Subcutaneous adipose tissue (tissue), 4 donors: ENCODE data around the gene TLCD1. TPM values are rescaled to one million over a fixed set of nuclear protein-coding genes. Genes with fewer than 3 reads are reported as not detected.

Experiments used
- total RNA-seq, 4 donors: library from RNA; depleted of rRNA; stranded (reverse); fragments of >200 nt; gene quantifications; one replicate each; pipeline ENCODE4 v1.1.0, GENCODE V29; 2016
- TF ChIP-seq, protein P1 (sequence below): fragments of 450-650 bp; IDR thresholded peaks from one replicate; pipeline ENCODE4 v1.5.1; 2016; ENCODE audit warnings: low read depth, mild to moderate bottlenecking, control low read depth, antibody characterized with exemption, moderate library complexity

Gene TLCD1
- total RNA-seq, 4 donors from 2014 or later = 1.5 to 2.5 (median 1.6) TPM; not detected in 1

DNA sequence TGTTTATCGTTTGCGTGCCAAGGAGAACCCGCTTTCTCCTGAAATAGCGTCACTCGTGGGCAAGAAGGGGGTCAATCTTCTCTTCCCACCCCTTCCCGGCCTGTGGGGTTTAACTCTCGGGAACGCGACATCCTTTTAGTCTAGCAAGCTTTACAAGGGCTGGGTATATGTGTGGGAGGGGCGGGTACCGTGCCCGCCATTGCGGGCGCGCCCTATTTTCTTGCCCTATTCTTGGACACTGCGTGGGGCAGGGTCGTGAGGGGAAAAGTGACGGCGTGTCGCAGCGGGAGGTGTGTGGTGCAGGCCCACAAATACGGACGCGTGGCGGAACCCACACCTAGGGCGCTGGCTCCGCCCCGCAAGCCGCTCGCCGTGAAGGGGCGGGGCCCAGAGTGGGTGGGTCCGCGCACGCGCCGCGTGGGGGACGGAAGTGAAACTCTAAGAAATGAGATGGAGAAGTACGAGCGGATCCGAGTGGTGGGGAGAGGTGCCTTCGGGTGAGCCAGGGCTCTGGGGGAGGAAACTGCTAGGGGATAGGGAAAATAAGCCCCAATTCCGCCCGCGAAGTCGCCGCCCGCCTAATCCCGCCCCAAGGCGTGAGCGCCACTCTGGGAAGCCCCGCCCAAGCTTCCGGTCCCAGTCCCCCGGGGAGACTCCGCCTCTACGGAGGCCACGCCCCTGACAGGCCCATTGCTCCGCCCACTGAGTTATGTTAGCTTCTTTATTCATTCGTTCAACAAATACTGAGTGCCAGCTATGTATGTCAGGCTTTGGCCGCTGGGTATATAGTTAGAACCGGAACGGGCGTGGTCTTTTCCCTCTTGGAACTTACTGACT, 2.5 kb upstream of the TLCD1 start, which contains the start of gene NEK8:
Gene NEK8 (plus strand): TSS at position 425 of the 837 bp plus-strand sequence. CDS start 26 bp downstream, at position 451.
- TF ChIP-seq, protein P1, sequence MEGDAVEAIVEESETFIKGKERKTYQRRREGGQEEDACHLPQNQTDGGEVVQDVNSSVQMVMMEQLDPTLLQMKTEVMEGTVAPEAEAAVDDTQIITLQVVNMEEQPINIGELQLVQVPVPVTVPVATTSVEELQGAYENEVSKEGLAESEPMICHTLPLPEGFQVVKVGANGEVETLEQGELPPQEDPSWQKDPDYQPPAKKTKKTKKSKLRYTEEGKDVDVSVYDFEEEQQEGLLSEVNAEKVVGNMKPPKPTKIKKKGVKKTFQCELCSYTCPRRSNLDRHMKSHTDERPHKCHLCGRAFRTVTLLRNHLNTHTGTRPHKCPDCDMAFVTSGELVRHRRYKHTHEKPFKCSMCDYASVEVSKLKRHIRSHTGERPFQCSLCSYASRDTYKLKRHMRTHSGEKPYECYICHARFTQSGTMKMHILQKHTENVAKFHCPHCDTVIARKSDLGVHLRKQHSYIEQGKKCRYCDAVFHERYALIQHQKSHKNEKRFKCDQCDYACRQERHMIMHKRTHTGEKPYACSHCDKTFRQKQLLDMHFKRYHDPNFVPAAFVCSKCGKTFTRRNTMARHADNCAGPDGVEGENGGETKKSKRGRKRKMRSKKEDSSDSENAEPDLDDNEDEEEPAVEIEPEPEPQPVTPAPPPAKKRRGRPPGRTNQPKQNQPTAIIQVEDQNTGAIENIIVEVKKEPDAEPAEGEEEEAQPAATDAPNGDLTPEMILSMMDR = no peak

DNA sequence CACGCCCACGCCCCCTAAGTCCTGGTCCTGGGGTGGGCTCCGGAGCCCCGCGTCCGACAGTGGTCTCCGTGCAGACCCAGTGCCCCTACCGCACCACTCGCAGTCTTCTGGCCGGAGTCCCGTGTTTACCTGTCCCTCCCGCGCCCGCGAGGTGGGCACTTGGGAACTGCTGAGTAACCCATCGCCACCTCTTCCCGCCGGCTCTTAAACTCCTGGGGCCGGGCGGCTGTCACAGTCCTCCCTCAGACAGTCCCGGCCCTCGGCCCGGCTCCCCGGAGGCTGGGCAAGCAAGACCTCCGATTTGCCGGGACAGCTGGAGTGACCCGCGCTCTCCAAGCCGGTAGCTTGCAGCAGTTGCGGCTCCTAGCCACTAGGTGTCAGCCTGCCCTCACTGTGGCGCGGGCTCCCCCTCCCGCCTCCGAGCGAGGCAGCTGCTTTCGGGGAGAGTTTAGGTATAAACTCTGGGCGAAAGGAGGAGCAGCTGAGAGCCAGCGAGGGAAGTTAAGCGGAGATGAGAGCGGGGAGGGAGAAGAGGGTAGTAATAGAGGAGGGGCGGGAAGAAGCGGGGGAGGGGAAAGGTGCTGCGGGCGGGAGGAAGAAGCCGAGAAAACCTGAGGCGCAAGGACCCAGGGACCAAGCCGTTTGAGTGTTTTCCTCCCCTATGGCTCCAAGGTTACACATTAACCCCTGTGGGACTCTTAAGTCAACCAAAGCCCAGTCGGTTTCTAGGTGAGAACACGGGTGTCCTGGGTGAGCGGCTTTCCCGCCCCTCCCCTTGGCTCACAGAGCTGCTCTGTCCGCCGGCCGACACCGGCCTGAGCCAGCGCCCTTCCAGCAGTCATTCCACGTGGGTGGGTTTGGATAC, 826 bp upstream of the TLCD1 start:
- TF ChIP-seq, protein P1 = no peak

DNA sequence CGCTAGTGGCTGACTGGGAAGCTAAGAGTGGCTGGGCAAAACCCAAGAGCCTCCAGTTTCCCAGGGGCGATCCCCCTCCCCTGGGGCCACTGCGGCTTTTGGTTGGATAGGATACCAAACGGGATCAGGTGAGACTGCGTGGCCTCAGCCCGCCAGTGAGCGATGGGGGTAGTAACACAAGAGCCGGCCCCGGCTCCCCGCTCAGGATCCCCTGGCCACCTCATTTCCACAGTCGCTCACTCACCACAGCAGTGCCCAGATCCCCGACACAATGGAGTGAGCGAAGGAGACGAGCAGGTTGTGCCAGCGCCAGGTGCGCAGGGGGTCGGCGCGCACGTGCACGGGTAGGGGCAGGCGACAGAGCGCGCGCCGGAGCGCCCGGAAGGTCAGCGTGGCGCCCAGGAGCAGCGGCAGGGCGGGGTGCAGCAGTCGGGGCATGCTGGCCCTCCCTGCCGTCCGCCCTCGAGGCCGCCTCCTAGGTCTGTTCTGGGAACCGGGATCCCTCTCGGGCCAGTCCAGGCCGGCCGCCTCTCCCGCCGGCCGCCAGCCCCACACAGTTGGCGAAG, 290 bp downstream of the TLCD1 start:
- TF ChIP-seq, protein P1 = no peak

DNA sequence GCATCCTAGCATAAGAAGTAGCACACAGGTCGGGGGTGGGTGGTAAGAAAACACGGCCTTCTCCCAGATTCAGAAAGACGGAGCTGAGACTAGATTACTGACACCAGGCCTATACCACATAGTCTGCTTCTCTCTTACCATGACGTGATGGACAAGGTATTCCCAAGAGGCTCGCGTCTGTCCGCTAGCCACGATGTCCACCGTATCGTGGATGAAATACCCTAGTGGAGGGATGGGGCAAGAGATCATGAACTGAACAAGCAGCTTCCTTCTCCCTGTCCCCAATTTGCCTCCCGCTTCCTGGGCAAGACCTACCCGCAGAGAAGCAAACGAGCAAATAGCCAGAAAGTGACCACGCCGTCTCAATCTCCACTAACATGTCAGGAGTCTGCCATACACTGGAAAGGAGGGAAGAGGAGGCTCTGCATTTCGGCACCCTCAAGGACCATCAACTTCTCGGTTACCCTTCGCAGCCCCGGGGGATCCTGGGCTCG, 820 bp downstream of the TLCD1 start:
- TF ChIP-seq, protein P1 = no peak

DNA sequence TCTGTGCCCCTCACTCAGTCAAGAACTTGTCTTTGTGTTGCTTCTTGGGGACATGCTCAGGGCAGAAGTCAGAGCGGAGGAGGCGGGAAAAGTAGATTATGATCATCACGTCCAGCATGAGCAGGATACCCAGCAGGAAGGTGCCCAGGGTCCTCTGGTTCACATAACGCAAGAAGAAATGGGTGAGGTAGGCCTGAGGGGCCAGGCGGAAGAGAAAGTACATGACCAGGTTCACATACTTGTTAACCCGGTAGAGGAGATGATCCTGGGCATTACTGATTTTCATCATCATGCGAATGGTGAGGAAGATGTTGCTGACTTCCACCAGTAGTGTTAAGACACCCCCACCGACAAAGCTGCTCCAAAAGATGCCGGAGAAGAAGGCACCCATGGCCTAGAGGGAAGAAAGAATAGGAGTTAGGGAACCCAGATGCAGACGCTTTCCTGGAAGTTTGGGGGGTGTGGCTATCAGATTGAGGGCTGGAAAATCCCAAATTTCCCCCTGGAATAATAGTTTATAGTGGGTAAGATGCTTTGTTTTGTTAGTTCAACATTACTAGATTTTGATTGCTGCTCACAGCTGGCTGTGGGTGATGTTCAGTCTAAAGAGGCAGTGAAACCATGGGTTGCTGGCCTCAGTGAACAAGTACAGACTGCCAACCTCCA, 1.4 kb downstream of the TLCD1 start:
- TF ChIP-seq, protein P1 = no peak

DNA sequence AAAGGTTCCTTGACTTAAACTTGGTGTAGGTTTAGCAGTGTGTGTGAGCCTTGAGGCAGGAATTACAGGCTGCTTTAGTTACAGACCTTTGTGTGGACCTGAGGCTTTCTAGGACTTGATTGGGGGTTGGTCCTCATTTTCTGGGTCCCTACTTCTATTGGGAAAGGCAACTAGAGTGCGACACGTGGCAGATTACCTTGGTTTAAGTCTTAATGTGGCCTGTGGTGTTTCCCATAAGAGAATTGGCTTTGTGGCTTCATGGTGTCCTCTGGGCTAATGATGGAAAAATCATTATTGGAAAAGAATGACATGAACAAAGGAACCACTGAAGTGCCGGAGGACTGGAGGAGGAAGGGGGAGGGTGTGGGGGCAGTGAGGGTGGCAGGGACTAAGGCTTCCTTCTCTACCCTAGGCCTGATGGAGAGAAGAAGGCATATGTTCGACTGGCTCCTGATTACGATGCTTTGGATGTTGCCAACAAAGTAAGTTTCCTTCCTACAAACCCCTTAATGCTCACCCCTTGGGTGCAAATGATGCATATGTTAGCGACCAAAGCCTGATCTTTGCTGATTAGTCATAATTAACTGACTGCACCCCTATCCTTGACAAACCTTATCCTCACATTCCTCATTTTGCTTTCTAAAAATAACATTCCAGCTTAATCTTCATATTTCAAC, 2.7 kb downstream of the TLCD1 start:
- TF ChIP-seq, protein P1 = no peak
